ENCODE data around the gene CIB4. TPM values are rescaled to one million over a fixed set of nuclear protein-coding genes. Genes with fewer than 3 reads are reported as not detected.

The CIB4 gene
- total RNA-seq, 1 donor, result not detected

GRCh38 chr2:26627350-26628105, 13.6 kb downstream of the CIB4 start:
- no peak for DNase-seq (ENCODE audit: low read depth in 2 of 3, low spot score in 2 of 3)

GRCh38 chr2:26626606-26627005, 14.6 kb downstream of the CIB4 start:
- DNase-seq (ENCODE audit: low read depth in 2 of 3, low spot score in 2 of 3), result no peak

- no peak for DNase-seq (ENCODE audit: low read depth in 2 of 3, low spot score in 2 of 3)
Observed at GRCh38 chr2:26623541-26624495, 17.3 kb downstream of the CIB4 start.

DNA sequence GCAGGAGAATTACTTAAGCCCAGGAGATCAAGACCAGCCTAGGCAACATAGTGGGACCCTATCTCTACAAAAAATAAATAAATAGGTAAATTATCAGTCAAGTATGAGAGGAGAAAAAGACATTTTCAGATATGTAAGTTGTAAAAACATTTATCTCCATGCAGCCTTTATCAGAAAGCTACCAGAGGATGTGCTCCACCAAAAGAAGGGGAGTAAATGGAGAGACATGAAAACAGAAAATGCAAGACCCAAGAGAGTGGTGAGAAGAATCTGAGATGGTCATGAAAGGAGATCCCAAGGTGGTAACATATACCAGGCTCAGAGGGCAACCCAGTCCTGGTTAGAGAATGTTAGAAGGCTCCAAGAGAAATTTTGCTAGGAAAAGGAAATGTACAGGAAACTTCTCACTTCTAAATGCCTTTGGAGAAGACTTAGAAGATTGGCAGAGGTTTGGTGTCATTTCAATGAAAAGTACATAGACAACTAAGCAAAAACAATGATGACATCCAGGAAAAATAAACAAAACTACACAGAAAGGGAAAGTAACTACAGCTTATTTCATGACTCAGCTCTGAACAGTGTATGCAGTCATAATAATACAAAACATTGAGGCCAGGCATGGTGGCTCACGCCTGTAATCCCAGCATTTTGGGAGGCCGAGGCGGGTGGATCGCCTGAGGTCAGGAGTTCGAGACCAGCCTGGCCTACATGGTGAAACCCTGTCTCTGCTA, 19.5 kb downstream of the CIB4 start:
- no peak for DNase-seq (ENCODE audit: low read depth in 2 of 3, low spot score in 2 of 3)

- no peak for DNase-seq (ENCODE audit: low read depth in 2 of 3, low spot score in 2 of 3)
Observed at GRCh38 chr2:26620031-26620605, 21.0 kb downstream of the CIB4 start.

DNA sequence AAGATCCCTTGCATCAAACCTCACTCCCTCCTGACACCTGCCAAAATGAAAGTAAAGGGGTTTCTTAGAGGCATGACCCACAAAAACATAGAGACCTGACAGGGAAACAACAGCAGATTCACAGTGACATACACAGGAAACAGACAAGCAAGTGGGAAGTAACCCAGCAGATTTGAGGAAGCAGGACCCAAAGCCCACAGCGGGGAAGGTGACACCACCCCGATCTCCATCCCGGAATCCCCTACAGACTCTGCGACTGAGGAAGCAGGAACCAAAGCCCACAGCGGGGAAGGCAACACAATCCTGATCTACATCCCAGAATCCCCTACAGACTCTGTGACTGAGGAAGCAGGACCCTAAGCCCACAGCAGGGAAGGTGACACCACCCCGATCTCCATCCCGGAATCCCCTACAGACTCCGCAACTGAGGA, 21.6 kb downstream of the CIB4 start:
- peak in 1 of 3 donors; percentile 58 for DNase-seq (ENCODE audit: low read depth in 2 of 3, low spot score in 2 of 3)

DNA sequence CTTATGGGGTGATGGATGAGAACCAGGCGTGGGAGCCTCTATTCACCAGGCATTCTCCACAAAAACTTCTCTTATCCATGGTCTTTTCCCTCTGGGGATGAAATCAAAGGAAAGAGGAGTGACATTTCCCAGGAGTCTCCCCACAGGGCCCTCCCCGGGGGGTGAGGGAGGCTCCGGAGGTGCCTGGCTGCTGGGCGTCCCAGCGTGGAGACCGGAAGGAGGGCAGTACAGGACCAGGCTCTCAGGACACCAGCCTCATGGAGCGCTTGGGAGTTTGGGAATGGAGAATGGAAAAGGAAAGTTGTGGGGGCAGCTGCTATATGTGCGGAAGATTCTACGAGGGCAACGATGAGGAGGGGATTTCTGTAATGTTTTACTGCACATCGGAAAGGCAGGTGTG, 22.1 kb downstream of the CIB4 start:
- DNase-seq (ENCODE audit: low read depth in 2 of 3, low spot score in 2 of 3), result no peak

- DNase-seq (ENCODE audit: low read depth in 2 of 3, low spot score in 2 of 3), result no peak
Observed at GRCh38 chr2:26618611-26619010, 22.6 kb downstream of the CIB4 start.

DNA sequence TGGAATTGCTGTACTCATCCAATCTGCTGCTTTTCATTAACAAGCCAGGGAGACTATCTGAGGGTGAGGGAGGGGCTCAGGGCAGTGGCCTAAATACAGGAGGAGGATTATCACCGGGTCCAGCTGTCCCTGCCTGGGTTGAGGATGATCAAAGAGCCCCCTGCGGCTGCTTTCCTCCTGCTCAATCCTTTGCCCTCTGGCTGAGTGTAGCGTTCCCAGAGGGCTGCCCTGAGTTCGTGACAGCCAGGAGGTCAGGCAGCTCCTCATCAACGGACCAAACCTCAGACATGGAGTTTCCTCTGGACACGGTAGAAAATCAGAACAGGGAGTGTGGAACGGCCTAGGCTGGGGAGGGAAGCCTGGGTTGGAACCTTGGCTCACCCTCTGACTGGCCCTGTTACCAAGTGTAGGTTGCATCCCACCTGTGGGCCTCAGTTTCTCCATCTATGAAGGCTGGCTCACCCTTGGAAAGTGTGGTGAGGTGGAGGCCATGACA, 23.5 kb downstream of the CIB4 start:
- no peak for DNase-seq (ENCODE audit: low read depth in 2 of 3, low spot score in 2 of 3)

- DNase-seq (ENCODE audit: low read depth in 2 of 3, low spot score in 2 of 3), result no peak
Observed at GRCh38 chr2:26616706-26617587, 24.2 kb downstream of the CIB4 start.

- no peak for DNase-seq (ENCODE audit: low read depth in 2 of 3, low spot score in 2 of 3)
Observed at GRCh38 chr2:26615860-26616705, 25.1 kb downstream of the CIB4 start.

- no peak for DNase-seq (ENCODE audit: low read depth in 2 of 3, low spot score in 2 of 3)
Observed at GRCh38 chr2:26615336-26615859, 25.8 kb downstream of the CIB4 start.

DNA sequence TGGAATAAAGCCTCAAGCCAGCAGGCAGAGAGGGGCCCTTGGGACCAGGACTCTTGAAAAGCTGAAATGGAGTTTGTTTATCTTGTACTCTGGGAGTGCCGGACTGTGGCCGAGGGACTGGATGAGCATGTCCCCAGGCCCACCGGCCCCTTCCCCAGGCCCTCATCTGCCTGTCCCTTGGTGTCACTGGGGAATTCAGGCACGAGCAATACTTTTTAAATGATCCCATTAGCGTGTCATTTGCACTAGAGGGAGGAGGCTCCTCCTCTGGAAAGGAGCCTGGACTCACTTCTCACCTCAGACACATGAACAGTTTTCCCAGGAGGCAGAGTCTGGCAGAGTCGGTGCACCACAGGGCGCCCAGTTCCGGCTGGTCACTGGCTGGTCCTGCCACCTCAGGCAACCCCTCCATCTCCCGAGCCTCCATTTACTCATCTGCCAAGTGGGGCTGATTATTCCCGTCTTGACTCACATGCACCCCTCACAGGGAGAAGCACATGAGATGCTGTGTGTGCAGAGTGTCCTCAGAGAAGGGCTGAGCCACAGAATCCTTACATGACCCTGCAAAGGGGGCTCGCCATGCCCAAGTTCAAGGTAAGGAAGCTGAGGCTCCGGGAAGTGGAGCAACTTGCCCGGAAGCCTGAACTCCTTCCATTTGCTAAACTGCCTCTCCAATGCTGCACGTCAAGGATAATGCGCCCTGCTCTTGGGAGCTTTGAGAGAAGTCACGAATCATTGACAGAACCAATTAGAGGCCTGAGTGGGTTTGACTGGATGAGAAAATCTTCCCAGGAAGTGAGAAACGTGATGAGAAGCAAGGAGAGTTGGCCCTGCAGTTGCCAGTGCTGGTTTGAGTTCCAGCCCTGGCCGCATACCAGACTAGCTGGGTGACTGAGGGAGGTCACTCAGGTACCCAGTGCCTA, 26.7 kb downstream of the CIB4 start:
- no peak for DNase-seq (ENCODE audit: low read depth in 2 of 3, low spot score in 2 of 3)

- no peak for DNase-seq (ENCODE audit: low read depth in 2 of 3, low spot score in 2 of 3)
Observed at GRCh38 chr2:26613241-26614215, 27.6 kb downstream of the CIB4 start.

GRCh38 chr2:26612522-26613240, 28.5 kb downstream of the CIB4 start:
- DNase-seq (ENCODE audit: low read depth in 2 of 3, low spot score in 2 of 3), result peak in 1 of 3 donors; percentile 31

All from hematopoietic multipotent progenitor cell (in vitro differentiated cells).